HEK293T (cell line): ENCODE data around the gene ARHGEF16.

Source experiments
- CTCF ChIA-PET: fragments of 350-600 bp; formaldehyde crosslinking; extraction: SDS; loops from one replicate; lab custom pipeline; 2021; ENCODE audit warnings: antibody characterized with exemption, inconsistent platforms; lab: Yijun Ruan, JAX
- POLR2A ChIA-PET: fragments of 350-600 bp; formaldehyde crosslinking; extraction: SDS; loops from one replicate; lab custom pipeline; 2020; ENCODE audit warnings: antibody characterized with exemption, inconsistent platforms; lab: Yijun Ruan, JAX
- DNase-seq: peaks from one replicate; pipeline ENCODE4 v3.0.0; 2012; ENCODE audit warnings: mixed read lengths; ENCODE audit errors: extremely low spot score
- ARNT ChIP-seq: fragments of 450-650 bp; IDR thresholded peaks from 2 replicates; pipeline ENCODE4 v1.6.1; 2017; ENCODE audit warnings: mild to moderate bottlenecking
- BHLHE40 ChIP-seq: fragments of 450-650 bp; IDR thresholded peaks from 2 replicates; pipeline ENCODE4 v1.6.1; 2016; ENCODE audit warnings: mild to moderate bottlenecking, moderate library complexity, borderline replicate concordance
- CTBP1 ChIP-seq: fragments of 450-650 bp; IDR thresholded peaks from 2 replicates; pipeline ENCODE4 v1.6.1; 2016; ENCODE audit warnings: borderline replicate concordance
- ELF4 ChIP-seq: fragments of 450-650 bp; IDR thresholded peaks from 2 replicates; pipeline ENCODE4 v1.6.1; 2017; ENCODE audit warnings: antibody characterized with exemption
- FOXA1 ChIP-seq: fragments of 450-650 bp; IDR thresholded peaks from 2 replicates; pipeline ENCODE4 v1.6.1; 2016; ENCODE audit warnings: mild to moderate bottlenecking
- FOXK2 ChIP-seq: fragments of 450-650 bp; IDR thresholded peaks from 2 replicates; pipeline ENCODE4 v1.6.1; 2016; ENCODE audit warnings: mild to moderate bottlenecking
- FOXM1 ChIP-seq: fragments of 450-650 bp; IDR thresholded peaks from 2 replicates; pipeline ENCODE4 v1.6.1; 2017; ENCODE audit warnings: mild to moderate bottlenecking, borderline replicate concordance
- HDGF ChIP-seq: fragments of 450-650 bp; IDR thresholded peaks from 2 replicates; pipeline ENCODE4 v1.6.1; 2017; ENCODE audit warnings: antibody characterized with exemption, borderline replicate concordance
- L3MBTL2 ChIP-seq: fragments of 450-650 bp; conservative IDR thresholded peaks from 2 replicates; pipeline ENCODE4 v1.6.1; 2016; ENCODE audit warnings: mild to moderate bottlenecking
- LEF1 ChIP-seq: fragments of 450-650 bp; IDR thresholded peaks from 2 replicates; pipeline ENCODE4 v1.6.1; 2017; ENCODE audit warnings: mild to moderate bottlenecking, borderline replicate concordance
- NFRKB ChIP-seq: fragments of 450-650 bp; IDR thresholded peaks from 2 replicates; pipeline ENCODE4 v1.6.1; 2016; ENCODE audit warnings: mild to moderate bottlenecking, moderate library complexity
- PKNOX1 ChIP-seq: fragments of 450-650 bp; IDR thresholded peaks from 2 replicates; pipeline ENCODE4 v1.6.1; 2016
- SP1 ChIP-seq: fragments of 450-650 bp; IDR thresholded peaks from 2 replicates; pipeline ENCODE4 v1.6.1; 2017
- SUZ12 ChIP-seq: fragments of 450-650 bp; IDR thresholded peaks from 2 replicates; pipeline ENCODE4 v1.6.1; 2016; ENCODE audit warnings: mild to moderate bottlenecking
- TARDBP ChIP-seq: fragments of 450-650 bp; IDR thresholded peaks from 2 replicates; pipeline ENCODE4 v1.6.1; 2016
- ZNF384 ChIP-seq: fragments of 450-650 bp; IDR thresholded peaks from 2 replicates; pipeline ENCODE4 v1.6.1; 2016

The ARHGEF16 gene

GRCh38 chr1:3480369-3480719, 25.9 kb downstream of the ARHGEF16 start:
- POLR2A ChIA-PET: no interaction called here
- no peak for DNase-seq
- CTCF ChIA-PET: interaction anchor here (3.2 kb wide), 1 partner anchor 27 kb away, joined by 26 read pairs; no protein-coding TSS in a partner anchor
- TF ChIP-seq CTBP1 (no peak), SP1 (no peak), SUZ12 (no peak), TARDBP (no peak), ZNF384 (no peak), NFRKB (no peak), BHLHE40 (no peak), FOXA1 (no peak), LEF1 (no peak), L3MBTL2 (no peak), FOXK2 (no peak), PKNOX1 (no peak), HDGF (no peak), FOXM1 (no peak), ELF4 (no peak), ARNT (no peak)

GRCh38 chr1:3481046-3481445, 26.6 kb downstream of the ARHGEF16 start:
- ChIA-PET POLR2A (no interaction called here), CTCF (interaction anchor here (3.2 kb wide), 1 partner anchor 28 kb away, joined by 26 read pairs; no protein-coding TSS in a partner anchor)
- DNase-seq: no peak
- TF ChIP-seq SUZ12: no peak
- no peak for TF ChIP-seq ZNF384
- TF ChIP-seq BHLHE40: no peak
- no peak for TF ChIP-seq FOXM1
- TF ChIP-seq PKNOX1: no peak
- no peak for TF ChIP-seq TARDBP
- no peak for TF ChIP-seq LEF1
- TF ChIP-seq CTBP1: no peak
- no peak for TF ChIP-seq HDGF
- TF ChIP-seq NFRKB: no peak
- no peak for TF ChIP-seq SP1
- no peak for TF ChIP-seq ARNT
- TF ChIP-seq FOXA1: no peak
- TF ChIP-seq ELF4: no peak
- no peak for TF ChIP-seq FOXK2
- no peak for TF ChIP-seq L3MBTL2

- POLR2A ChIA-PET: interaction anchor here (0.7 to 1.0 kb wide), 2 partner anchors 26 to 29 kb away, joined by 3 read pairs; no protein-coding TSS in a partner anchor
- no peak for DNase-seq
- CTCF ChIA-PET: interaction anchor here (0.6 to 3.2 kb wide), 4 partner anchors 9 to 661 kb away, joined by 3 to 26 read pairs (median 4); no protein-coding TSS in a partner anchor
- TF ChIP-seq TARDBP: no peak
- no peak for TF ChIP-seq CTBP1
- no peak for TF ChIP-seq FOXA1
- no peak for TF ChIP-seq PKNOX1
- TF ChIP-seq LEF1: no peak
- no peak for TF ChIP-seq SUZ12
- no peak for TF ChIP-seq ELF4
- TF ChIP-seq FOXK2: no peak
- no peak for TF ChIP-seq SP1
- no peak for TF ChIP-seq BHLHE40
- no peak for TF ChIP-seq ARNT
- TF ChIP-seq FOXM1: no peak
- TF ChIP-seq L3MBTL2: no peak
- TF ChIP-seq ZNF384: no peak
- no peak for TF ChIP-seq NFRKB
- TF ChIP-seq HDGF: no peak
Measured at GRCh38 chr1:3481836-3482375, 27.4 kb downstream of the ARHGEF16 start.

- no peak for TF ChIP-seq PKNOX1
- no peak for TF ChIP-seq NFRKB
- no peak for TF ChIP-seq L3MBTL2
- TF ChIP-seq SP1: no peak
- no peak for TF ChIP-seq FOXA1
- TF ChIP-seq ARNT: no peak
- TF ChIP-seq TARDBP: no peak
- no peak for TF ChIP-seq ZNF384
- DNase-seq: peak; percentile 42
- CTCF ChIA-PET: interaction anchor here (1.0 to 3.2 kb wide), 3 partner anchors 9 to 29 kb away, joined by 4 to 26 read pairs (median 4); no protein-coding TSS in a partner anchor
- POLR2A ChIA-PET: interaction anchor here (1.0 kb wide), 1 partner anchor 26 kb away, joined by 3 read pairs; no protein-coding TSS in a partner anchor
Measured at GRCh38 chr1:3482378-3482849, 27.9 kb downstream of the ARHGEF16 start.

GRCh38 chr1:3483380-3483779, 28.9 kb downstream of the ARHGEF16 start:
- TF ChIP-seq SUZ12: no peak
- TF ChIP-seq ELF4: no peak
- no peak for TF ChIP-seq TARDBP
- no peak for TF ChIP-seq FOXM1
- TF ChIP-seq SP1: no peak
- no peak for TF ChIP-seq BHLHE40
- TF ChIP-seq ZNF384: no peak
- no peak for TF ChIP-seq PKNOX1
- TF ChIP-seq FOXK2: no peak
- no peak for TF ChIP-seq HDGF
- TF ChIP-seq NFRKB: no peak
- TF ChIP-seq ARNT: no peak
- TF ChIP-seq CTBP1: no peak
- no peak for DNase-seq
- ChIA-PET CTCF (interaction anchor here (0.6 kb wide), 1 partner anchor 30 kb away, joined by 3 read pairs; no protein-coding TSS in a partner anchor), POLR2A (no interaction called here)
